SK-N-SH treated with all-trans-retinoic acid at 6 μM for 48 hours (cell line): ENCODE data around the gene CTDSP1.

ENCODE experiments used
- ATAC-seq: fragments of 200-7000 bp; cut with Tn5 transposase; 3 replicates; pipeline ENCODE4 v1.9.1; 2020; ENCODE audit warnings: mild to moderate bottlenecking, moderate library complexity
- ARNTL ChIP-seq: fragments of 450-650 bp; formaldehyde crosslinking; IDR thresholded peaks from 2 replicates; pipeline ENCODE4 v1.5.0; 2020; ENCODE audit warnings: low read depth, mild to moderate bottlenecking, moderate library complexity, borderline replicate concordance
- BACH2 ChIP-seq: fragments of 250-450 bp; sonication (Bioruptor Pico); IDR thresholded peaks from 2 replicates; pipeline ENCODE4 v1.9.0; 2021; ENCODE audit warnings: mild to moderate bottlenecking, borderline replicate concordance
- CSDC2 ChIP-seq: fragments of 250-450 bp; sonication (Bioruptor Pico); IDR thresholded peaks from 2 replicates; pipeline ENCODE4 v1.5.0; 2020; ENCODE audit warnings: mild to moderate bottlenecking, moderate library complexity
- CSRNP3 ChIP-seq: fragments of 250-450 bp; sonication (Bioruptor Pico); IDR thresholded peaks from 2 replicates; pipeline ENCODE4 v1.5.1; 2021; ENCODE audit warnings: mild to moderate bottlenecking, moderate library complexity
- ESRRG ChIP-seq: fragments of 250-450 bp; sonication (Bioruptor Pico); IDR thresholded peaks from 2 replicates; pipeline ENCODE4 v1.6.1; 2021; ENCODE audit warnings: mild to moderate bottlenecking
- GLIS3 ChIP-seq: fragments of 250-450 bp; sonication (Bioruptor Pico); IDR thresholded peaks from 2 replicates; pipeline ENCODE4 v1.5.0; 2020; ENCODE audit warnings: mild to moderate bottlenecking, moderate library complexity
- OSR1 ChIP-seq: fragments of 250-450 bp; sonication (Bioruptor Pico); IDR thresholded peaks from 2 replicates; pipeline ENCODE4 v1.8.0; 2022; ENCODE audit warnings: moderate library complexity, mild to moderate bottlenecking, inconsistent platforms
- PATZ1 ChIP-seq: fragments of 250-450 bp; sonication (Bioruptor Pico); IDR thresholded peaks from 2 replicates; pipeline ENCODE4 v1.8.0; 2020; ENCODE audit warnings: mild to moderate bottlenecking, moderate library complexity, borderline replicate concordance
- PPARA ChIP-seq: fragments of 250-450 bp; sonication (Bioruptor Pico); IDR thresholded peaks from 2 replicates; pipeline ENCODE4 v1.5.0; 2020; ENCODE audit warnings: mild to moderate bottlenecking, borderline replicate concordance
- RARB ChIP-seq: fragments of 250-450 bp; sonication (Bioruptor Pico); IDR thresholded peaks from 2 replicates; pipeline ENCODE4 v1.8.0; 2021; ENCODE audit warnings: mild to moderate bottlenecking, moderate library complexity
- SNAI2 ChIP-seq: fragments of 250-450 bp; sonication (Bioruptor Pico); IDR thresholded peaks from 2 replicates; pipeline ENCODE4 v1.5.0; 2020; ENCODE audit warnings: mild to moderate bottlenecking, moderate library complexity
- TCF4 ChIP-seq: fragments of 250-450 bp; sonication (Bioruptor Pico); IDR thresholded peaks from 2 replicates; pipeline ENCODE4 v1.8.0; 2021; ENCODE audit warnings: mild to moderate bottlenecking, moderate library complexity, borderline replicate concordance
- TOX ChIP-seq: fragments of 250-450 bp; sonication (Bioruptor Pico); IDR thresholded peaks from 2 replicates; pipeline ENCODE4 v1.8.0; 2021; ENCODE audit warnings: mild to moderate bottlenecking, moderate library complexity, borderline replicate concordance
- TSHZ2 ChIP-seq: fragments of 250-450 bp; sonication (Bioruptor Pico); IDR thresholded peaks from 2 replicates; pipeline ENCODE4 v1.5.0; 2020; ENCODE audit warnings: mild to moderate bottlenecking, moderate library complexity
- ZC3H10 ChIP-seq: fragments of 250-450 bp; sonication (Bioruptor Pico); IDR thresholded peaks from 2 replicates; pipeline ENCODE4 v1.5.1; 2021; ENCODE audit warnings: mild to moderate bottlenecking, moderate library complexity
- ZFP30 ChIP-seq: fragments of 450-650 bp; formaldehyde crosslinking; IDR thresholded peaks from 2 replicates; pipeline ENCODE4 v1.5.0; 2022; ENCODE audit warnings: mild to moderate bottlenecking, moderate library complexity
- ZNF565 ChIP-seq: fragments of 450-650 bp; formaldehyde crosslinking; conservative IDR thresholded peaks from 2 replicates; pipeline ENCODE4 v1.5.0; 2020; ENCODE audit warnings: low read depth, mild to moderate bottlenecking, moderate library complexity
- ZNF70 ChIP-seq: fragments of 450-650 bp; formaldehyde crosslinking; IDR thresholded peaks from 2 replicates; pipeline ENCODE4 v1.5.0; 2020; ENCODE audit warnings: mild to moderate bottlenecking, moderate library complexity
- ZNF8 ChIP-seq: fragments of 450-650 bp; formaldehyde crosslinking; IDR thresholded peaks from 2 replicates; pipeline ENCODE4 v1.5.0; 2020; ENCODE audit warnings: mild to moderate bottlenecking, moderate library complexity
- TF ChIP-seq, protein P1 (sequence below): fragments of 250-450 bp; sonication (Bioruptor Pico); IDR thresholded peaks from 2 replicates; pipeline ENCODE4 v1.5.1; 2020; ENCODE audit warnings: low read depth, mild to moderate bottlenecking, moderate library complexity
- TF ChIP-seq, protein P2 (sequence below): fragments of 250-450 bp; sonication (Bioruptor Pico); IDR thresholded peaks from 2 replicates; pipeline ENCODE4 v1.8.0; 2021; ENCODE audit warnings: low read depth, mild to moderate bottlenecking, moderate library complexity, borderline replicate concordance

Gene CTDSP1

DNA sequence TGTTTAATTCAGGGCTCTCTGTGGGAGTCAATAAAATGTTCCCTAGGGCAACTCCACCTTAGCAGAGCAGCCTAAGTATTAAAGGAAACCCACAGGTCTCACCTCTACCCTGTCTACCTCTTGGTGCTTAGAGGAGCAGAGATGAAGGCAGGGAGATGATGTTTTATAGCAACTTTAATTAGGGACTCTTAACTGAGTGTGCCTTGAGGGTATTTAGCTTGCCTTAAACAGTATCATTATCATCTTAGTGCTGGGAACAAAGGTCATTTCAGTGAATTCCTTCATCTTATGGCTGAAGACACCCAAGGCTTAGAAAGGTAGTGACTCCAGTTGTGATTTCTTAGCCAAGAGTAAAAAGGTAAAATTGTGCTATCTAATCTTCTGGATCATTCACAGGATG, 45.9 kb downstream of the CTDSP1 start:
- no peak for ATAC-seq
- TF ChIP-seq, protein P1, sequence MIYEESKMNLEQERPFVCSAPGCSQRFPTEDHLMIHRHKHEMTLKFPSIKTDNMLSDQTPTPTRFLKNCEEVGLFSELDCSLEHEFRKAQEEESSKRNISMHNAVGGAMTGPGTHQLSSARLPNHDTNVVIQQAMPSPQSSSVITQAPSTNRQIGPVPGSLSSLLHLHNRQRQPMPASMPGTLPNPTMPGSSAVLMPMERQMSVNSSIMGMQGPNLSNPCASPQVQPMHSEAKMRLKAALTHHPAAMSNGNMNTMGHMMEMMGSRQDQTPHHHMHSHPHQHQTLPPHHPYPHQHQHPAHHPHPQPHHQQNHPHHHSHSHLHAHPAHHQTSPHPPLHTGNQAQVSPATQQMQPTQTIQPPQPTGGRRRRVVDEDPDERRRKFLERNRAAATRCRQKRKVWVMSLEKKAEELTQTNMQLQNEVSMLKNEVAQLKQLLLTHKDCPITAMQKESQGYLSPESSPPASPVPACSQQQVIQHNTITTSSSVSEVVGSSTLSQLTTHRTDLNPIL (CRISPR knock-in tag) = no peak
- TF ChIP-seq ZNF8 (CRISPR knock-in tag) (no peak), SNAI2 (CRISPR knock-in tag) (no peak), TCF4 (CRISPR knock-in tag) (no peak), ZFP30 (CRISPR knock-in tag) (no peak), CSDC2 (no peak)
- TF ChIP-seq, protein P2, sequence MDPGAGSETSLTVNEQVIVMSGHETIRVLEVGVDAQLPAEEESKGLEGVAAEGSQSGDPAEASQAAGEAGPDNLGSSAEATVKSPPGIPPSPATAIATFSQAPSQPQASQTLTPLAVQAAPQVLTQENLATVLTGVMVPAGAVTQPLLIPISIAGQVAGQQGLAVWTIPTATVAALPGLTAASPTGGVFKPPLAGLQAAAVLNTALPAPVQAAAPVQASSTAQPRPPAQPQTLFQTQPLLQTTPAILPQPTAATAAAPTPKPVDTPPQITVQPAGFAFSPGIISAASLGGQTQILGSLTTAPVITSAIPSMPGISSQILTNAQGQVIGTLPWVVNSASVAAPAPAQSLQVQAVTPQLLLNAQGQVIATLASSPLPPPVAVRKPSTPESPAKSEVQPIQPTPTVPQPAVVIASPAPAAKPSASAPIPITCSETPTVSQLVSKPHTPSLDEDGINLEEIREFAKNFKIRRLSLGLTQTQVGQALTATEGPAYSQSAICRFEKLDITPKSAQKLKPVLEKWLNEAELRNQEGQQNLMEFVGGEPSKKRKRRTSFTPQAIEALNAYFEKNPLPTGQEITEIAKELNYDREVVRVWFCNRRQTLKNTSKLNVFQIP (CRISPR knock-in tag) = no peak

DNA sequence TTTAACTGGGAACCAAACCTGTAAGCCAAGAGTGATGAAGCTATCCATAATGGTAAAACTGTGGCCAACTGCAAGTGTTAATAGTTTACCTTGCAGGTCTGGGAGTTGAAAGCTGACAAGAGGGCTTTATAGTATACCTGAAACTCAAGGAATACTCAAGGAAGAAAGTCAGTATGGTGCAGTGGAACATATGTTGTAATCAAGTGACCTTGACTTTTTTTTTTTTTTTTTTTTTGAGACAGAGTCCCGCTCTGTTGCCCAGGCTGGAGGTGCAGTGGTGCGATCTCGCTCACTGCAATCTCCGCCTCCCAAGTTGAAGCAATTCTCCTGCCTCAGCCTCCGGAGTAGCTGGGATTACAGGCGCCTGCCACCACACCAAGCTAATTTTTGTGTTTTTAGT, 46.9 kb downstream of the CTDSP1 start:
- no peak for TF ChIP-seq ZNF70 (CRISPR knock-in tag)
- no peak for TF ChIP-seq TOX (CRISPR knock-in tag)
- no peak for TF ChIP-seq OSR1 (CRISPR knock-in tag)
- TF ChIP-seq TSHZ2 (CRISPR knock-in tag) = no peak
- TF ChIP-seq ARNTL (CRISPR knock-in tag) = no peak
- no peak for TF ChIP-seq PPARA (CRISPR knock-in tag)
- no peak for TF ChIP-seq PATZ1 (CRISPR knock-in tag)
- no peak for TF ChIP-seq ZFP30 (CRISPR knock-in tag)
- no peak for TF ChIP-seq CSDC2
- TF ChIP-seq BACH2 (CRISPR knock-in tag) = no peak
- no peak for TF ChIP-seq RARB
- no peak for TF ChIP-seq ZNF565 (CRISPR knock-in tag)
- no peak for TF ChIP-seq SNAI2 (CRISPR knock-in tag)
- TF ChIP-seq GLIS3 (CRISPR knock-in tag) = no peak
- no peak for TF ChIP-seq CSRNP3 (CRISPR knock-in tag)
- no peak for ATAC-seq

- ATAC-seq = no peak
- TF ChIP-seq ESRRG (no peak), BACH2 (CRISPR knock-in tag) (no peak), ARNTL (CRISPR knock-in tag) (no peak), TCF4 (CRISPR knock-in tag) (no peak), OSR1 (CRISPR knock-in tag) (no peak), CSRNP3 (CRISPR knock-in tag) (no peak), ZNF8 (CRISPR knock-in tag) (no peak), ZNF70 (CRISPR knock-in tag) (no peak), TOX (CRISPR knock-in tag) (no peak), ZC3H10 (no peak), CSDC2 (no peak), SNAI2 (CRISPR knock-in tag) (no peak), PPARA (CRISPR knock-in tag) (no peak), TSHZ2 (CRISPR knock-in tag) (no peak), ZNF565 (CRISPR knock-in tag) (no peak)
- TF ChIP-seq, protein P2 (CRISPR knock-in tag) = no peak
Observed at GRCh38 chr2:218447072-218447471, 47.4 kb downstream of the CTDSP1 start.
